ENCODE data around the gene C1orf52.

- TF ChIP-seq CTCF (conservative IDR thresholded peaks at IDR 0.05): 0 out of 2 replicates have a peak, but pooled peaks have one; percentile 3
- no peak for TF ChIP-seq ZFX (IDR thresholded peaks at IDR 0.05)
Measured at GRCh38 chr1:85203573-85204171, 55.8 kb downstream of the C1orf52 start.

Measured in C4-2B (cell line).